CD4-positive, CD25-positive, alpha-beta regulatory T cell (primary cell): ENCODE results near the gene SIK3. TPM values are rescaled to one million over a fixed set of nuclear protein-coding genes. Genes with fewer than 3 reads are reported as not detected.

Experiments used
- ATAC-seq, 2 donors: fragments of 150-1000 bp; cut with Tn5 transposase; one replicate each; pipeline ENCODE4 v1.10.0; 2021; ENCODE audit warnings: low read depth in 2 of 2, moderate number of reproducible peaks in 2 of 2, moderate library complexity in 1 of 2
- DNase-seq, 3 donors: peaks; one replicate each; pipeline versions ENCODE4 v3.0.0 to v3.0.0-alpha.2; 2012 to 2022; ENCODE audit warnings: mixed read lengths in 1 of 3
- H3K27ac ChIP-seq: one replicate; pipeline ENCODE4 v1.7.0; 2013; ENCODE audit warnings: mild to moderate bottlenecking, low read length; ENCODE audit not compliant: insufficient read depth, poor library complexity, severe bottlenecking
- H3K27me3 ChIP-seq: one replicate; pipeline ENCODE4 v1.7.0; 2013; ENCODE audit warnings: low read length; ENCODE audit not compliant: control insufficient read depth, insufficient read depth
- H3K36me3 ChIP-seq: one replicate; pipeline ENCODE4 v1.7.0; 2013; ENCODE audit warnings: mild to moderate bottlenecking, low read length, moderate library complexity; ENCODE audit not compliant: control insufficient read depth, insufficient read depth
- H3K4me1 ChIP-seq: 2 replicates; pipeline ENCODE4 v1.7.0; 2013; ENCODE audit warnings: mild to moderate bottlenecking, low read length; ENCODE audit not compliant: insufficient read depth, control insufficient read depth, poor library complexity, severe bottlenecking
- H3K4me3 ChIP-seq: one replicate; pipeline ENCODE4 v1.7.0; 2013; ENCODE audit warnings: low read depth, mild to moderate bottlenecking, low read length, moderate library complexity
- H3K9me3 ChIP-seq, 2 experiments: 1 replicate in 1 of 2; 2 replicates in 1 of 2; pipeline ENCODE4 v1.7.0; 2013; ENCODE audit warnings: low read length in 2 of 2, mild to moderate bottlenecking in 1 of 2, moderate library complexity in 1 of 2; ENCODE audit not compliant: control insufficient read depth in 2 of 2
- H3K27ac Mint-ChIP-seq, 3 donors: one replicate each; pipeline ENCODE4 v1.8.0; 2020 to 2022; ENCODE audit warnings: mild to moderate bottlenecking in 3 of 3, mixed read lengths in 3 of 3, moderate library complexity in 2 of 3
- H3K27me3 Mint-ChIP-seq: one replicate; pipeline ENCODE4 v1.8.0; 2022; ENCODE audit warnings: mild to moderate bottlenecking, mixed read lengths
- H3K36me3 Mint-ChIP-seq: one replicate; pipeline ENCODE4 v1.8.0; 2020; ENCODE audit warnings: mixed read lengths
- H3K4me1 Mint-ChIP-seq, 4 donors: one replicate each; pipeline ENCODE4 v1.8.0; 2020 to 2022; ENCODE audit warnings: mixed read lengths in 4 of 4, mild to moderate bottlenecking in 1 of 4
- H3K4me3 Mint-ChIP-seq, 4 donors: one replicate each; pipeline ENCODE4 v1.8.0; 2020 to 2022; ENCODE audit warnings: mild to moderate bottlenecking in 4 of 4, mixed read lengths in 4 of 4, moderate library complexity in 3 of 4
- H3K9me3 Mint-ChIP-seq, 7 donors: one replicate each; pipeline ENCODE4 v1.8.0; 2020 to 2022; ENCODE audit warnings: mixed read lengths in 7 of 7, mild to moderate bottlenecking in 3 of 7, moderate library complexity in 2 of 7
- polyA plus RNA-seq, 4 donors: library from polyadenylated mRNA; unstranded; fragments of 300-500 nt; fragmentation: Illumina TruSeq; gene quantifications; one replicate each; pipeline ENCODE4 v1.2.3, GENCODE V29; 2021
- total RNA-seq: library from RNA; stranded (reverse); gene quantifications from one replicate; pipeline ENCODE4 v1.2.3, GENCODE V29; 2022

The SIK3 gene
- total and polyA plus RNA-seq, 5 donors from 2014 or later: 7.0 to 55.2 (median 9.4) TPM

- ATAC-seq (no peak), DNase-seq (no peak)
- Histone ChIP-seq H3K9me3 (no peaks in the 10 kb centered on the region), H3K27me3 (no peaks in the 10 kb centered on the region), H3K4me1 (no peaks in the 10 kb centered on the region), H3K4me3 (no peak overlapping the region), H3K36me3 (no peaks in the 10 kb centered on the region), H3K27ac (no peak overlapping the region)
- Mint-ChIP-seq H3K27ac (no peak overlapping the region), H3K4me3 (no peak overlapping the region), H3K27me3 (no peaks in the 10 kb centered on the region), H3K36me3 (no peaks in the 10 kb centered on the region), H3K4me1 (no peaks in the 10 kb centered on the region), H3K9me3 (no peaks in the 10 kb centered on the region)
These were observed 276.9 kb downstream of the SIK3 start for GRCh38 chr11:116821050-116821918.

GRCh38 chr11:116819049-116819448 is 279.2 kb downstream of the SIK3 start:
- no peak overlapping the region for H3K27ac Mint-ChIP-seq
- no peak overlapping the region for H3K4me3 Mint-ChIP-seq
- ATAC-seq (no peak), DNase-seq (no peak)
- no peaks in the 10 kb centered on the region for H3K36me3 Mint-ChIP-seq
- no peak overlapping the region for H3K27ac ChIP-seq
- no peaks in the 10 kb centered on the region for H3K27me3 Mint-ChIP-seq
- H3K9me3 ChIP-seq: no peaks in the 10 kb centered on the region
- no peaks in the 10 kb centered on the region for H3K4me1 ChIP-seq
- no peaks in the 10 kb centered on the region for H3K9me3 Mint-ChIP-seq
- H3K4me3 ChIP-seq: no peak overlapping the region
- no peaks in the 10 kb centered on the region for H3K4me1 Mint-ChIP-seq
- H3K27me3 ChIP-seq: no peaks in the 10 kb centered on the region
- H3K36me3 ChIP-seq: no peaks in the 10 kb centered on the region

DNA sequence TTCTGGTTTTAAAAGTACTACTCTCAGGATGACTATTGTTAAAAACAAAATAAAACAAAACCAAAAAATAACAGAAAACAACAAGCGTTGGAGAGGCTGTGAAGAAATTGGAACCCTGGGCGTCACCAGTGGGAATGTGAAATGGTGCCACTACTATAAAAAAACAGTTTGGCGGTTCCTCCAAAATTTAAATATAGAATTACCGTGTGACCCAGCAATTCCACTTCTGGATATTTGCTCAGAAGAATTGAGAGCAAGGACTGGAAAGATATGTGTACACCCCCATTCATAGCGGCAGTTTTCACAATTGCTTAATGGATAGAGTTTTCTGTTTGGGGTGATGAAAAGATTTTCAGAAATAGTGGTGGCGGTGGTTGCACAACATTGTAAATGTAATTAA is 283.7 kb downstream of the SIK3 start:
- no peaks in the 10 kb centered on the region for H3K27me3 Mint-ChIP-seq
- no peaks in the 10 kb centered on the region for H3K9me3 ChIP-seq
- H3K27me3 ChIP-seq: no peaks in the 10 kb centered on the region
- no peak overlapping the region for H3K4me3 ChIP-seq
- H3K4me1 Mint-ChIP-seq: no peaks in the 10 kb centered on the region
- H3K9me3 Mint-ChIP-seq: peaks cover 0 to 1% (median 0%) of the 10 kb centered on the region in 7 donors
- ATAC-seq: no peak
- no peaks in the 10 kb centered on the region for H3K36me3 ChIP-seq
- no peak overlapping the region for H3K4me3 Mint-ChIP-seq
- no peaks in the 10 kb centered on the region for H3K36me3 Mint-ChIP-seq
- no peak overlapping the region for H3K27ac ChIP-seq
- no peak for DNase-seq
- H3K4me1 ChIP-seq: no peaks in the 10 kb centered on the region
- H3K27ac Mint-ChIP-seq: no peak overlapping the region

DNA sequence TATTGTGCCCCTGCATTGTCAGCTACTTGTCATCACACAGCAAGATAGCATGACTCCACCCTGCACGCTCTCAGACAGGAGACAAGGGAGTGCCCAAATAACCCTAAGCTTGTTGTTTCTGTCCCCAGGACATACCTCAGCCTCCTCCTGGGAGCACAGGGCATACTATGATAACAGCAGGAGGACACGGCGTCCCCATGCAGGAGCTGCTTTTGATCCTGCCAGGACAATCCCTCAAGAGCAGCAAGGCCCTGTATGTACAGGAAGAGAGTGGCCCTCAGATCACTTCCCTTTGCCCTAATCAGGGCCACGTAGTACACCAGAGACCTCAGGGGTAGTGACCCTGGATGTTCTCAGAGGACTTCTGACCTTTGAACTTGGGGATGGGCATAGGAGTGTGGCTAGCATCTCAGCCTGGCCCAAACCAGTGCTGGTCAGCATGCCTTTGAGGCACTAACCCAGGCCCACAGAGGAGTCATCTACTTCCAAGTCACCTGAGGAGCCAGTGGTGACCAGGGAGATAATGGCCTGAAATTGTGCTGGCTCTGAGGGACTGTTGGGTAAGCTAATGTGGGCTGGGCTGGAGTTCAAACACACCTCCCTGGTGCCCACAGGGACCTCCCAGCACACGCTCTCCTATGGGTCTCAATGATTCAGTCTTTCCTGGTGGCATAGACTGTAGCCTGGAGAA is 284.3 kb downstream of the SIK3 start:
- Histone ChIP-seq H3K27me3 (no peaks in the 10 kb centered on the region), H3K4me1 (no peaks in the 10 kb centered on the region), H3K9me3 (no peaks in the 10 kb centered on the region), H3K27ac (no peak overlapping the region), H3K36me3 (no peaks in the 10 kb centered on the region), H3K4me3 (no peak overlapping the region)
- Mint-ChIP-seq H3K36me3 (no peaks in the 10 kb centered on the region), H3K4me3 (no peak overlapping the region), H3K27ac (no peak overlapping the region), H3K4me1 (no peaks in the 10 kb centered on the region), H3K27me3 (no peaks in the 10 kb centered on the region), H3K9me3 (peaks cover 0 to 1% (median 0%) of the 10 kb centered on the region in 7 donors)
- ATAC-seq: no peak
- DNase-seq: no peak

GRCh38 chr11:116813170-116813569 is 285.1 kb downstream of the SIK3 start:
- ATAC-seq: no peak
- Histone ChIP-seq H3K9me3 (no peaks in the 10 kb centered on the region), H3K36me3 (no peaks in the 10 kb centered on the region), H3K4me3 (no peak overlapping the region), H3K4me1 (no peaks in the 10 kb centered on the region), H3K27ac (no peak overlapping the region), H3K27me3 (no peaks in the 10 kb centered on the region)
- Mint-ChIP-seq H3K4me3 (no peak overlapping the region), H3K9me3 (peaks cover 0 to 1% (median 0%) of the 10 kb centered on the region in 7 donors), H3K27me3 (no peaks in the 10 kb centered on the region), H3K4me1 (no peaks in the 10 kb centered on the region), H3K27ac (no peak overlapping the region), H3K36me3 (no peaks in the 10 kb centered on the region)
- no peak for DNase-seq

- no peak overlapping the region for H3K27ac Mint-ChIP-seq
- peaks cover 0 to 1% (median 0%) of the 10 kb centered on the region in 7 donors for H3K9me3 Mint-ChIP-seq
- H3K27me3 Mint-ChIP-seq: no peaks in the 10 kb centered on the region
- ATAC-seq (no peak), DNase-seq (no peak)
- H3K27me3 ChIP-seq: no peaks in the 10 kb centered on the region
- H3K27ac ChIP-seq: no peak overlapping the region
- H3K4me3 Mint-ChIP-seq: no peak overlapping the region
- no peaks in the 10 kb centered on the region for H3K9me3 ChIP-seq
- H3K4me1 ChIP-seq: no peaks in the 10 kb centered on the region
- no peak overlapping the region for H3K4me3 ChIP-seq
- H3K36me3 ChIP-seq: no peaks in the 10 kb centered on the region
- no peaks in the 10 kb centered on the region for H3K4me1 Mint-ChIP-seq
- no peaks in the 10 kb centered on the region for H3K36me3 Mint-ChIP-seq
These were observed 286.1 kb downstream of the SIK3 start for GRCh38 chr11:116812109-116812508.

- Mint-ChIP-seq H3K9me3 (peaks cover 0 to 1% (median 0%) of the 10 kb centered on the region in 7 donors), H3K27ac (no peak overlapping the region)
These were observed 287.0 kb downstream of the SIK3 start for GRCh38 chr11:116811194-116811593.

More at GRCh38 chr11:116811194-116811593, 287.0 kb downstream of the SIK3 start:
- DNase-seq: no peak
- Mint-ChIP-seq H3K4me3 (no peak overlapping the region), H3K4me1 (no peaks in the 10 kb centered on the region), H3K27me3 (peaks cover under 1% of the 10 kb centered on the region), H3K36me3 (no peaks in the 10 kb centered on the region)
- no peaks in the 10 kb centered on the region for H3K9me3 ChIP-seq
- H3K4me1 ChIP-seq: no peaks in the 10 kb centered on the region
- no peak overlapping the region for H3K27ac ChIP-seq
- H3K36me3 ChIP-seq: no peaks in the 10 kb centered on the region
- H3K4me3 ChIP-seq: no peak overlapping the region
- no peaks in the 10 kb centered on the region for H3K27me3 ChIP-seq
- no peak for ATAC-seq
